H1 (cell line): ENCODE results near the gene JAM2. TPM values are rescaled to one million over a fixed set of nuclear protein-coding genes. Genes with fewer than 3 reads are reported as not detected.

Experiments used
- CTCF ChIA-PET: fragments of 300-600 bp; sonication (Branson Sonifier 250); formaldehyde crosslinking; loops from one replicate; lab custom pipeline; 2021; ENCODE audit not compliant: partially characterized antibody; lab: Charles Lee
- POLR2A ChIA-PET: fragments of 300-600 bp; sonication (Branson Sonifier 250); formaldehyde crosslinking; loops from one replicate; lab custom pipeline; 2021; ENCODE audit warnings: inconsistent platforms; ENCODE audit not compliant: partially characterized antibody; lab: Charles Lee
- DNase-seq, 2 experiments: peaks; one replicate each; pipeline versions ENCODE4 v3.0.0 to v3.0.0-alpha.2; 2010 to 2022; ENCODE audit warnings: low spot score in 2 of 2, low read depth in 1 of 2, mixed read lengths in 1 of 2
- FAIRE-seq: peaks from 2 replicates; lab custom pipeline; 2011; peaks lifted over from hg19 to GRCh38; lab: Jason Lieb, UNC
- H2AFZ ChIP-seq: 2 replicates; pipeline ENCODE4 v1.8.1; 2012; ENCODE audit warnings: low read length, inconsistent platforms
- H2AK5ac ChIP-seq: 2 replicates; pipeline ENCODE4 v1.6.1; 2013; ENCODE audit warnings: low read depth, low read length
- H2BK120ac ChIP-seq: replicated peaks from 2 replicates; pipeline ENCODE3; 2013; ENCODE audit warnings: low read depth, low read length, inconsistent platforms
- H2BK12ac ChIP-seq: 2 replicates; pipeline ENCODE4 v1.6.1; 2013; ENCODE audit warnings: low read depth, low read length
- H2BK15ac ChIP-seq: 2 replicates; pipeline ENCODE4 v1.6.1; 2013; ENCODE audit warnings: low read length
- H2BK20ac ChIP-seq: 2 replicates; pipeline ENCODE4 v1.6.1; 2013; ENCODE audit warnings: low read length
- H2BK5ac ChIP-seq: 2 replicates; pipeline ENCODE4 v1.6.1; 2013; ENCODE audit warnings: low read depth, low read length
- H3K14ac ChIP-seq: 2 replicates; pipeline ENCODE4 v1.6.1; 2013; ENCODE audit warnings: inconsistent platforms; ENCODE audit not compliant: insufficient read length
- H3K18ac ChIP-seq: 2 replicates; pipeline ENCODE4 v1.6.1; 2013; ENCODE audit warnings: low read length; ENCODE audit errors: extremely low read depth
- H3K23ac ChIP-seq: 2 replicates; pipeline ENCODE4 v1.6.1; 2013; ENCODE audit warnings: inconsistent platforms; ENCODE audit not compliant: insufficient read length
- H3K23me2 ChIP-seq: 2 replicates; pipeline ENCODE4 v1.6.1; 2013; ENCODE audit warnings: low read depth, low read length
- H3K27ac ChIP-seq: 2 replicates; pipeline ENCODE4 v1.6.1; 2011; ENCODE audit warnings: low read depth, low read length, inconsistent platforms
- H3K27me3 ChIP-seq, 4 experiments: replicated peaks in 1 of 4; 1 replicate in 1 of 4; 2 replicates in 3 of 4; pipeline versions ENCODE4 v1.6.1 to v1.8.1; 2011 to 2013; ENCODE audit warnings: low read length in 3 of 4, mild to moderate bottlenecking in 3 of 4, inconsistent platforms in 2 of 4, mixed read lengths in 2 of 4, moderate library complexity in 1 of 4; ENCODE audit not compliant: control insufficient read depth in 3 of 4, insufficient read depth in 3 of 4; ENCODE audit errors: extremely low read depth in 1 of 4
- H3K36me3 ChIP-seq, 4 experiments: 2 replicates each; pipeline versions ENCODE4 v1.6.1 to v1.8.1; 2011 to 2013; ENCODE audit warnings: mild to moderate bottlenecking in 4 of 4, low read length in 3 of 4, moderate library complexity in 2 of 4, control low read depth in 1 of 4, inconsistent platforms in 1 of 4; ENCODE audit not compliant: insufficient read depth in 4 of 4, control insufficient read depth in 2 of 4
- H3K4ac ChIP-seq: replicated peaks from 2 replicates; pipeline ENCODE3; 2013; ENCODE audit warnings: low read length, low read depth, mixed read lengths, inconsistent platforms; ENCODE audit not compliant: insufficient read length
- H3K4me1 ChIP-seq, 4 experiments: replicated peaks in 1 of 4; 1 replicate in 1 of 4; 2 replicates in 3 of 4; pipeline versions ENCODE4 v1.6.1 to v1.8.1; 2011 to 2013; ENCODE audit warnings: low read length in 3 of 4, inconsistent platforms in 2 of 4, mixed read lengths in 1 of 4; ENCODE audit not compliant: insufficient read depth in 4 of 4, control insufficient read depth in 3 of 4
- H3K4me2 ChIP-seq, 2 experiments: 2 replicates each; pipeline versions ENCODE4 v1.6.1 to v1.8.1; 2011 to 2013; ENCODE audit warnings: low read depth in 2 of 2, low read length in 2 of 2, control low read depth in 1 of 2, inconsistent platforms in 1 of 2, mild to moderate bottlenecking in 1 of 2; ENCODE audit not compliant: insufficient read depth in 1 of 2
- H3K4me3 ChIP-seq, 4 experiments: fragments of 200-600, 300-600 bp in 1 of 4; sonication (generic), shearing (Covaris generic), sonication (Bioruptor Twin) in 1 of 4; 2 replicates each; pipeline versions ENCODE4 v1.5.1 to v1.8.1; 2011 to 2016; ENCODE audit warnings: low read length in 4 of 4, low read depth in 3 of 4, control low read depth in 2 of 4, inconsistent platforms in 2 of 4, mild to moderate bottlenecking in 2 of 4, mixed read lengths in 1 of 4, moderate library complexity in 1 of 4; ENCODE audit not compliant: insufficient read depth in 2 of 4; ENCODE audit errors: extremely low read depth in 1 of 4
- H3K56ac ChIP-seq: replicated peaks from 2 replicates; pipeline ENCODE3; 2013; ENCODE audit warnings: low read depth, mild to moderate bottlenecking, mixed read lengths, low read length, inconsistent platforms; ENCODE audit not compliant: insufficient read length
- H3K79me1 ChIP-seq: 2 replicates; pipeline ENCODE4 v1.6.1; 2013; ENCODE audit warnings: low read depth, low read length, control low read depth
- H3K79me2 ChIP-seq, 2 experiments: 2 replicates each; pipeline versions ENCODE4 v1.6.1 to v1.8.1; 2012 to 2013; ENCODE audit warnings: low read length in 2 of 2, mild to moderate bottlenecking in 2 of 2, inconsistent platforms in 1 of 2; ENCODE audit not compliant: insufficient read depth in 2 of 2, control insufficient read depth in 1 of 2
- H3K9ac ChIP-seq, 4 experiments: replicated peaks in 1 of 4; 1 replicate in 1 of 4; 2 replicates in 3 of 4; pipeline versions ENCODE4 v1.6.1 to v1.8.1; 2011 to 2013; ENCODE audit warnings: low read depth in 3 of 4, low read length in 3 of 4, control low read depth in 2 of 4, mild to moderate bottlenecking in 2 of 4, moderate library complexity in 2 of 4, inconsistent platforms in 1 of 4; ENCODE audit errors: extremely low read depth in 1 of 4
- H3K9me3 ChIP-seq, 2 experiments: 2 replicates each; pipeline versions ENCODE4 v1.6.1 to v1.8.1; 2012 to 2013; ENCODE audit warnings: mild to moderate bottlenecking in 2 of 2, moderate library complexity in 2 of 2, control low read depth in 1 of 2, inconsistent platforms in 1 of 2, low read depth in 1 of 2, low read length in 1 of 2, mixed read lengths in 1 of 2; ENCODE audit not compliant: insufficient read depth in 2 of 2
- H4K20me1 ChIP-seq, 2 experiments: replicated peaks in 1 of 2; 2 replicates each; pipeline versions ENCODE3 to v1.8.1; 2011 to 2013; ENCODE audit warnings: inconsistent platforms in 2 of 2, low read length in 2 of 2, mild to moderate bottlenecking in 1 of 2; ENCODE audit not compliant: insufficient read depth in 2 of 2, control insufficient read depth in 1 of 2
- H4K5ac ChIP-seq: 2 replicates; pipeline ENCODE4 v1.6.1; 2013; ENCODE audit warnings: low read length, low read depth, mixed read lengths, inconsistent platforms; ENCODE audit not compliant: insufficient read length
- H4K8ac ChIP-seq: 2 replicates; pipeline ENCODE4 v1.8.0; 2013; ENCODE audit warnings: mild to moderate bottlenecking, moderate library complexity, low read length, inconsistent platforms; ENCODE audit not compliant: insufficient read depth; ENCODE audit errors: extremely low read depth
- H4K91ac ChIP-seq: replicated peaks from 2 replicates; pipeline ENCODE3; 2013; ENCODE audit warnings: low read length, mixed read lengths, inconsistent platforms; ENCODE audit not compliant: insufficient read length
- CHD2 ChIP-seq: IDR thresholded peaks from 2 replicates; pipeline ENCODE4 v1.6.1; 2012; ENCODE audit warnings: low read length, improper control_type of control experiment
- EGR1 ChIP-seq: IDR thresholded peaks from 2 replicates; pipeline ENCODE4 v1.6.1; 2011; ENCODE audit warnings: low read depth, low read length, borderline replicate concordance
- GABPA ChIP-seq: IDR thresholded peaks from 2 replicates; pipeline ENCODE4 v1.6.1; 2011; ENCODE audit warnings: mild to moderate bottlenecking, low read length, moderate library complexity, borderline replicate concordance; ENCODE audit not compliant: insufficient read depth
- POLR2AphosphoS5 ChIP-seq: IDR thresholded peaks from 2 replicates; pipeline ENCODE4 v1.6.1; 2011; ENCODE audit warnings: low read depth, low read length
- RXRA ChIP-seq: IDR thresholded peaks from 2 replicates; pipeline ENCODE4 v1.6.1; 2011; ENCODE audit warnings: low read depth, mild to moderate bottlenecking, low read length, moderate library complexity; ENCODE audit not compliant: insufficient read depth
- SIN3A ChIP-seq, 2 experiments: IDR thresholded peaks in 1 of 2; conservative IDR thresholded peaks in 1 of 2; 2 replicates each; pipeline ENCODE4 v1.6.1; 2011 to 2012; ENCODE audit warnings: low read length in 2 of 2, improper control_type of control experiment in 1 of 2, low read depth in 1 of 2, mild to moderate bottlenecking in 1 of 2
- TBP ChIP-seq: IDR thresholded peaks from 2 replicates; pipeline ENCODE4 v1.6.1; 2011; ENCODE audit warnings: low read depth, low read length, improper control_type of control experiment
- ZNF274 ChIP-seq: IDR thresholded peaks from 2 replicates; pipeline ENCODE4 v1.7.0; 2012; ENCODE audit warnings: low read length, borderline replicate concordance; ENCODE audit errors: extremely low read depth
- WGBS, 2 experiments: shearing (Covaris generic) in 1 of 2; methylation state at CpG; one replicate each; pipeline versions ENCODE4 v1.1.6 to v1.1.7; 2013 to 2015; ENCODE audit warnings: low lambda C conversion rate in 2 of 2, mixed read lengths in 2 of 2, inconsistent platforms in 1 of 2, low coverage in 1 of 2, missing lambda C conversion rate in 1 of 2; ENCODE audit not compliant: insufficient replicate concordance in 2 of 2, insufficient coverage in 1 of 2, insufficient read length in 1 of 2; ENCODE audit errors: extremely low coverage in 1 of 2, missing lambda C conversion rate in 1 of 2; 5-methylcytosine and 5-hydroxymethylcytosine counted together
- polyA plus RNA-seq, 7 experiments: library from polyadenylated mRNA; depleted of rRNA in 3 of 7; stranded (reverse) in 5 of 7; unstranded in 2 of 7; fragments of >200 nt in 5 of 7; fragments of 200-250 nt in 2 of 7; gene quantifications; 1 replicate in 5 of 7; 2 replicates in 1 of 7; 4 replicates in 1 of 7; pipeline versions ENCODE4 v1.2.1 to v1.2.3, GENCODE V29; 2011 to 2013; ENCODE audit warnings: missing spikeins in 2 of 7, mixed read lengths in 2 of 7
- total RNA-seq: library from RNA; stranded (reverse); fragmentation: NEBNext Ultra II Directional; extraction: Animal tissue kit (Norgen Biotek cat#: 25700); gene quantifications from 2 replicates; pipeline ENCODE4 v1.2.1, GENCODE V29; 2021
- TF ChIP-seq, protein P1 (sequence below), 3 experiments: IDR thresholded peaks; 1 replicate in 2 of 3; 2 replicates in 1 of 3; pipeline versions ENCODE4 v1.5.1 to v1.6.1; 2011; ENCODE audit warnings: low read length in 3 of 3, mild to moderate bottlenecking in 3 of 3, inconsistent platforms in 2 of 3, low read depth in 1 of 3, moderate library complexity in 1 of 3; ENCODE audit not compliant: insufficient read depth in 1 of 3; ENCODE audit errors: control extremely low read depth in 1 of 3
- TF ChIP-seq, protein P2 (sequence below): IDR thresholded peaks from 2 replicates; pipeline ENCODE4 v1.6.1; 2012; ENCODE audit warnings: inconsistent platforms
- TF ChIP-seq, protein P3 (sequence below): IDR thresholded peaks from 2 replicates; pipeline ENCODE4 v1.6.1; 2011; ENCODE audit warnings: low read depth, mild to moderate bottlenecking, low read length; ENCODE audit not compliant: insufficient read depth

Gene JAM2
- total and polyA plus RNA-seq, 2 of the 8 experiments (the other 6 are each of a cell fraction or from before 2014, with no cell fraction given) = 4.9 to 9.5 TPM

- Histone ChIP-seq H3K14ac (no peak overlapping the region), H3K4me3 (no peak overlapping the region), H2BK12ac (no peak overlapping the region), H4K20me1 (no peaks in the 10 kb centered on the region), H3K23me2 (no peaks in the 10 kb centered on the region), H3K4ac (no peak overlapping the region), H3K27ac (no peak overlapping the region), H2BK120ac (no peak overlapping the region), H3K9me3 (no peaks in the 10 kb centered on the region), H3K23ac (no peak overlapping the region), H3K79me2 (no peaks in the 10 kb centered on the region), H2AFZ (no peak overlapping the region), H3K4me1 (no peaks in the 10 kb centered on the region), H3K4me2 (no peak overlapping the region), H3K18ac (no peak overlapping the region), H3K27me3 (no peaks in the 10 kb centered on the region), H3K56ac (no peak overlapping the region), H3K9ac (no peak overlapping the region), H2AK5ac (no peak overlapping the region), H4K8ac (no peak overlapping the region), H2BK15ac (no peak overlapping the region), H3K79me1 (no peaks in the 10 kb centered on the region), H3K36me3 (no peaks in the 10 kb centered on the region), H2BK5ac (no peak overlapping the region), H4K91ac (no peak overlapping the region), H4K5ac (no peak overlapping the region), H2BK20ac (no peak overlapping the region)
- no peak for FAIRE-seq
- 88% methylated on average over 1 of the region's 1 CpG; no CpG with 5 or more reads in 1 of the 2 experiments for WGBS, 2 experiments
- DNase-seq = no peak
- ChIA-PET CTCF (interaction anchor here (1.6 kb wide), 1 partner anchor 19 kb away, joined by 8 read pairs; no protein-coding TSS in a partner anchor), POLR2A (no interaction called here)
- TF ChIP-seq GABPA (no peak), RXRA (no peak), POLR2AphosphoS5 (no peak), CHD2 (no peak), TBP (no peak), SIN3A (conservative IDR thresholded peaks at IDR 0.05 in 1 of 2, IDR thresholded peaks at IDR 0.05 in 1 of 2; ENCODE audit: low read depth in 1 of 2, low read length in 2 of 2) (no peak), EGR1 (no peak), ZNF274 (no peak)
- TF ChIP-seq, protein P1, sequence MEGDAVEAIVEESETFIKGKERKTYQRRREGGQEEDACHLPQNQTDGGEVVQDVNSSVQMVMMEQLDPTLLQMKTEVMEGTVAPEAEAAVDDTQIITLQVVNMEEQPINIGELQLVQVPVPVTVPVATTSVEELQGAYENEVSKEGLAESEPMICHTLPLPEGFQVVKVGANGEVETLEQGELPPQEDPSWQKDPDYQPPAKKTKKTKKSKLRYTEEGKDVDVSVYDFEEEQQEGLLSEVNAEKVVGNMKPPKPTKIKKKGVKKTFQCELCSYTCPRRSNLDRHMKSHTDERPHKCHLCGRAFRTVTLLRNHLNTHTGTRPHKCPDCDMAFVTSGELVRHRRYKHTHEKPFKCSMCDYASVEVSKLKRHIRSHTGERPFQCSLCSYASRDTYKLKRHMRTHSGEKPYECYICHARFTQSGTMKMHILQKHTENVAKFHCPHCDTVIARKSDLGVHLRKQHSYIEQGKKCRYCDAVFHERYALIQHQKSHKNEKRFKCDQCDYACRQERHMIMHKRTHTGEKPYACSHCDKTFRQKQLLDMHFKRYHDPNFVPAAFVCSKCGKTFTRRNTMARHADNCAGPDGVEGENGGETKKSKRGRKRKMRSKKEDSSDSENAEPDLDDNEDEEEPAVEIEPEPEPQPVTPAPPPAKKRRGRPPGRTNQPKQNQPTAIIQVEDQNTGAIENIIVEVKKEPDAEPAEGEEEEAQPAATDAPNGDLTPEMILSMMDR (IDR thresholded peaks at IDR 0.05; ENCODE audit: control extremely low read depth in 1 of 3, insufficient read depth in 1 of 3, low read depth in 1 of 3, low read length in 3 of 3) = no peak
- TF ChIP-seq, protein P2, sequence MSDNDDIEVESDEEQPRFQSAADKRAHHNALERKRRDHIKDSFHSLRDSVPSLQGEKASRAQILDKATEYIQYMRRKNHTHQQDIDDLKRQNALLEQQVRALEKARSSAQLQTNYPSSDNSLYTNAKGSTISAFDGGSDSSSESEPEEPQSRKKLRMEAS = no peak
- TF ChIP-seq, protein P3, sequence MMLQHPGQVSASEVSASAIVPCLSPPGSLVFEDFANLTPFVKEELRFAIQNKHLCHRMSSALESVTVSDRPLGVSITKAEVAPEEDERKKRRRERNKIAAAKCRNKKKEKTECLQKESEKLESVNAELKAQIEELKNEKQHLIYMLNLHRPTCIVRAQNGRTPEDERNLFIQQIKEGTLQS = no peak
Observed at GRCh38 chr21:25689226-25689625, 50.2 kb downstream of the JAM2 start.
